ENCODE measurements around the gene TINAGL1. TPM values are rescaled to one million over a fixed set of nuclear protein-coding genes. Genes with fewer than 3 reads are reported as not detected.
A peak's percentile ranks its signal among the peaks of the same experiment; 100 is the strongest.

The TINAGL1 gene
- total and polyA plus RNA-seq, 12 donors, result 139 to 336 (median 203) TPM

DNA sequence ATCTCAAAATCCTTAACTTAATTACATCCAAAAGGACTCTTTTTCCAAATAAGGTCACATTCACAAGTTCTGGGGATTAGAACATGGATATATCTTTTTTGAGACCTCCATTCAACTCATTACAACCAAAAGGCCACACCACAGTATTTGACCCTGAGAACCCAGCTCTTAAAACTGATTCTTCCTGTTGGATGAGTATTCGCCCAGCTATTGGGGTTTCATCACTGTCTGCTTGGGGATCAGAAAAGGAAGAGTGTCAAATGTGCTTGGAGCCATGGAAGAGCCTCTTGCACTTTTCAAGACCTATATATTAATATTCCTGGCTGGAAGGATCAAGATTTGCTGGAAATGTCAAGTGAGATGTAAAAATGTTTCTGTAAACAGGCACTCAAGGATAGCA, 5.4 kb upstream of the TINAGL1 start:
- Histone ChIP-seq H3K36me3 (no peaks in the 10 kb centered on the region), H3K4me3 (no peak overlapping the region), H3K4me1 (peaks cover 26 to 53% (median 44%) of the 10 kb centered on the region in 9 donors), H3K9me3 (no peaks in the 10 kb centered on the region), H3K27ac (no peak overlapping the region), H3K27me3 (no peaks in the 10 kb centered on the region)
- ATAC-seq (no peak), DNase-seq (no peak)
- TF ChIP-seq, protein P1, sequence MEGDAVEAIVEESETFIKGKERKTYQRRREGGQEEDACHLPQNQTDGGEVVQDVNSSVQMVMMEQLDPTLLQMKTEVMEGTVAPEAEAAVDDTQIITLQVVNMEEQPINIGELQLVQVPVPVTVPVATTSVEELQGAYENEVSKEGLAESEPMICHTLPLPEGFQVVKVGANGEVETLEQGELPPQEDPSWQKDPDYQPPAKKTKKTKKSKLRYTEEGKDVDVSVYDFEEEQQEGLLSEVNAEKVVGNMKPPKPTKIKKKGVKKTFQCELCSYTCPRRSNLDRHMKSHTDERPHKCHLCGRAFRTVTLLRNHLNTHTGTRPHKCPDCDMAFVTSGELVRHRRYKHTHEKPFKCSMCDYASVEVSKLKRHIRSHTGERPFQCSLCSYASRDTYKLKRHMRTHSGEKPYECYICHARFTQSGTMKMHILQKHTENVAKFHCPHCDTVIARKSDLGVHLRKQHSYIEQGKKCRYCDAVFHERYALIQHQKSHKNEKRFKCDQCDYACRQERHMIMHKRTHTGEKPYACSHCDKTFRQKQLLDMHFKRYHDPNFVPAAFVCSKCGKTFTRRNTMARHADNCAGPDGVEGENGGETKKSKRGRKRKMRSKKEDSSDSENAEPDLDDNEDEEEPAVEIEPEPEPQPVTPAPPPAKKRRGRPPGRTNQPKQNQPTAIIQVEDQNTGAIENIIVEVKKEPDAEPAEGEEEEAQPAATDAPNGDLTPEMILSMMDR (IDR thresholded peaks at IDR 0.05), result no peak
- intact Hi-C loops (cut with DNase I), result loop anchor here in 2 of 10 donors (5.0 to 10.0 kb wide), 2 partner anchors 76 to 224 kb away; no protein-coding TSS in a partner anchor
- WGBS, 2 donors, result 89 to 96% methylated on average over 1 of the region's 1 CpG

DNA sequence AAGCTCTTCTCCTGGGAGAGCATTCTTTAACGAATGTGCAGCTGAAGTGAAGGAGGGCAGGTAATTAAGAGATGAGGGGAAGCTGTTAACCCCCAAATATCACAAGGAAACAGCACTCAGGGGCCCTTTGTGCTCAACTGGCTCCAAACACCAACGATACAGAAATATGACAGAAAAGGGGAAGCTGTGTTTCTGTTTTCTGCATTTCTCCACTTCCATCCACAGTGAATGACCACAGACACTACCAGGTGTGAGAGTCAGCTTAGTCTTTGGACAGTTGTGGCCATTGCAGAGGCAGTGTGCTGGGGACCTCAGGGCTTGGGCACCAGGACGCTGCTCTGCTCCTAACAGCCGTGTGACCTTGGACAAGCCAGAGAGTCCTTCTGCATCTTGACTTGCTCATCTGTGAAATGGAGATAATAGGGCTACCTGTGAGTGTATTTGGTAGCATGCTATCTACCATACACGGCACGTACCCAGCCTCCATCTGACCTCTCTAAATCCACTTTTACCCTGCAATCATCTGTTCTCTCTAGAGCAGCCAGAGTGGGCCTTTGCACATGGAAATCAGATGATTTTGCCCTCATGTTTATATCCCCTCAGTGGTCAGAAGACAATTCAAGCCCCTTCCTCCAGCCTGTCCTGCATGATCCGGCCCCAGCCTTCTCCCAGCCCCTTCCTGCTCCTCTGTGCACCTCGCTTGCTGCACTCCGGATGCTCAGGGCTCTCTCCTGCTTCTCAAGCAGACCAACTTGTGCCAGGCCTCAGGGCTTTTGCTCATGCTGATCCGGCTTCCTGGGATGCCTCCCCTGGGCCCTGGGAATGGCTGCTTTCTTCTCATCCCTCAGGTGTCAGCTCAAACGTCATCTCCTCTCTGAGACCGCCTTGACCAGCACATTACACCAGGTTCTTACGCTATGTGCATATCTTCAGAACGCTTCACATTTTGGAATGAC, 4.7 kb upstream of the TINAGL1 start:
- H3K27ac ChIP-seq, result peak overlapping the region in 2 of 10 donors; percentile 6 to 23

DNA sequence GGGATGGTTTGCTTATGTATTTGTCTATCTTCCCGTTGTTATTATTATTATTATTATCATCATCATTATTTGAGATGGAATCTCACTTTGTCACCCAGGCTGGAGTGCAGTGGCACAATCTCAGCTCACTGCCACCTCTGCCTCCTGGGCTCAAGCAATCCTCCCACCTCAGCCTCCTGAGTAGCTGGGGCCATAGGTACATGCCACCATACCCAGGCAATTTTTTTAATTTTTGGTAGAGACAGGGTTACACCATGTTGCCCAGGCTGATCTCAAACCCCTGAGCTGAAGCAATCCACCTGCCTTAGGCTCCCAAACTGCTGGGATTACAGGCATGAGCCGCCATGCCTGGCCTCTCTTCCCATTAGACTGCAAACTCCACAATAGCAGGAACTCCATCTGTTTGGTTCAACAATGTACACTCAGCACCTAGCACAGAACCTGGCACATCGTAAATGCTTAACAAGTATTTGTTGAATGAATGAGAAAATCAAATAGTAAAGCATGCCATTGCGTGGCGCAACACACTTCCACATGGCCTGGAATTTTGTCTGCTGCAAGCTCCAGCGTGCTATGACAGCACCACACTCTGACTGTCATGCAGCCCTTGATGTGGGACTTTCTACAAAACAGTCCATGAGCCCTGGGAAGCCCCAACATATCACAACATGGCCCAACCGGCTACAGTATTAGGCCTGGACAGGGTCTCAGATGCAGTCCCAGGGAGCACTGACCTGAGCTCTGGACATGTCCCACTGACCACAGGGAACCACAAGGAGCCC, 3.8 kb upstream of the TINAGL1 start:
- DNase-seq (no peak), ATAC-seq (no peak)
- WGBS, 2 donors, result 86 to 89% methylated on average over 7 of the region's 7 CpGs
- intact Hi-C loops (cut with DNase I), result loop anchor here in 2 of 10 donors (5.0 to 10.0 kb wide), 2 partner anchors 75 to 222 kb away; no protein-coding TSS in a partner anchor
- no peaks in the 10 kb centered on the region for H3K36me3 ChIP-seq
- peaks cover 29 to 58% (median 48%) of the 10 kb centered on the region in 9 donors for H3K4me1 ChIP-seq
- H3K9me3 ChIP-seq, result no peaks in the 10 kb centered on the region
- TF ChIP-seq, protein P1 (IDR thresholded peaks at IDR 0.05), result no peak
- H3K27ac ChIP-seq, result peak overlapping the region; percentile 28 to 99 (median 96)
- H3K4me3 ChIP-seq, result no peak overlapping the region
- peaks cover 0 to 10% (median 0%) of the 10 kb centered on the region in 7 donors for H3K27me3 ChIP-seq

More for the DNA sequence above, 4.7 kb upstream of the TINAGL1 start:
- no peaks in the 10 kb centered on the region for H3K36me3 ChIP-seq
- 87 to 91% methylated on average over 14 of the region's 14 CpGs for WGBS, 2 donors
- TF ChIP-seq, protein P1 (IDR thresholded peaks at IDR 0.05), result no peak
- H3K27me3 ChIP-seq, result peaks cover 0 to 1% (median 0%) of the 10 kb centered on the region in 7 donors
- H3K4me3 ChIP-seq, result no peak overlapping the region
- H3K4me1 ChIP-seq, result peaks cover 29 to 58% (median 48%) of the 10 kb centered on the region in 9 donors
- ATAC-seq (no peak), DNase-seq (no peak)
- no peaks in the 10 kb centered on the region for H3K9me3 ChIP-seq
- intact Hi-C loops (cut with DNase I), result loop anchor here in 2 of 10 donors (5.0 to 10.0 kb wide), 2 partner anchors 76 to 223 kb away; no protein-coding TSS in a partner anchor

DNA sequence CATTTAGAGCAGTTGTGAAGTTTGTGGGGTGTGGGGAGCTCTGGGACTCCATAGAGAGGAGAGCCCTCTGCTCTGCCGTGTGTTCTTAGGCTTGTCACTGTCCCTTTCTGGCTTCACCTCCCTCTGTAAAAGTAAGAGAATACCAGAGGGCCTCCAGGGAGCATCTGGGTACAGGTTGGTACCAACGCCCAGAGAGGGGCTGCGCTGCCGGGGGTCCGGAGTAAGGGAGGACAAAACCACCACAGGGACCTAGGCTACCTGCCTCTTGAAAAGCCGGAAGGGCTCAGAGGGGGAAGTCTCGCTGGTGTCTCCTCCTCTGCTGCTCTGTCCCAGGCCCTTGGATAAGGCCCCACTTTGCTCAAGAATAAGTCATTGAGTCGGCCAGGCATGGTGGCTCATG, 3.1 kb upstream of the TINAGL1 start:
- peaks cover 0 to 14% (median 0%) of the 10 kb centered on the region in 7 donors for H3K27me3 ChIP-seq
- no peak for DNase-seq
- H3K4me1 ChIP-seq, result peaks cover 29 to 53% (median 48%) of the 10 kb centered on the region in 9 donors
- ATAC-seq, result no peak
- H3K4me3 ChIP-seq, result no peak overlapping the region
- no peaks in the 10 kb centered on the region for H3K9me3 ChIP-seq
- H3K27ac ChIP-seq, result peak overlapping the region; percentile 28 to 99 (median 96)
- 78 to 86% methylated on average over 8 of the region's 8 CpGs for WGBS, 2 donors
- intact Hi-C loops (cut with DNase I), result loop anchor here in 2 of 10 donors (5.0 to 10.0 kb wide), 2 partner anchors 74 to 222 kb away; no protein-coding TSS in a partner anchor
- H3K36me3 ChIP-seq, result no peaks in the 10 kb centered on the region
- TF ChIP-seq, protein P1 (IDR thresholded peaks at IDR 0.05), result no peak

Measured in heart right ventricle (tissue), 16 donors.